ENCODE results near the gene ZC3H15.

DNA sequence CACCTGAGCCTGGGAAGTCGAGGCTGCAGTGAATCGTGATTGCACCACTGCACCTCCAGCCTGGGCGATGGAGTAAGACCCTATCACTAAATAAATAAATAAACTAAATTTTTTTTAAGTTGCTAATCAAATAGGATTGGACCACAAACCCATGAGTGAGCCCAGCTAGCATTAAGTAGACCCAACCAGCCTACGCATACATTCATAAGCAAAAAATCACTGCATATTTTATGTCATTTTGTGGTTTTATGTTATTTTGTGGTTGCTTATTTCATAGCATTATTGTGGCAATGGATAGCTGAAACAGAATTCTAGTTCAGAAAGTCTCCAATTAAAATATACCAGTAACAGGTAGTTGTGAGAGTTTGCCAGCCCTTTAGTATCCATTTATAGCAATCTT, 29.1 kb upstream of the ZC3H15 start:
- TF ChIP-seq EZH2 (IDR thresholded peaks at IDR 0.05; ENCODE audit: low read length) (no peak), CTCF (optimal IDR thresholded peaks at IDR 0.05 in 1 of 3, IDR thresholded peaks at IDR 0.05 in 1 of 3, conservative IDR thresholded peaks at IDR 0.05 in 1 of 3; ENCODE audit: extremely low read depth in 1 of 3, insufficient read depth in 2 of 3, low read length in 3 of 3) (no peak)

All from keratinocyte (primary cell).